GM23338 (cell line): ENCODE results near the gene TDO2.

Experiments used
- EZH2 ChIP-seq: fragments of 200-600 bp; sonication (generic); IDR thresholded peaks from one replicate; pipeline ENCODE4 v1.8.0; 2017; ENCODE audit warnings: antibody characterized with exemption, mild to moderate bottlenecking, low read depth; ENCODE audit not compliant: unreplicated experiment
- EZH2phosphoT487 ChIP-seq: fragments of 200-600 bp; sonication (generic); IDR thresholded peaks from one replicate; pipeline ENCODE4 v1.8.1; 2018; ENCODE audit warnings: antibody characterized with exemption; ENCODE audit not compliant: unreplicated experiment
- NANOG ChIP-seq: IDR thresholded peaks from 2 replicates; pipeline ENCODE4 v1.6.1; 2016; ENCODE audit warnings: antibody characterized with exemption, borderline replicate concordance
- POLR2AphosphoS5 ChIP-seq: IDR thresholded peaks from 2 replicates; pipeline ENCODE4 v1.6.1; 2016; ENCODE audit warnings: antibody characterized with exemption, low read depth
- STAT1 ChIP-seq: IDR thresholded peaks from one replicate; pipeline ENCODE4 v1.6.1; 2016; ENCODE audit warnings: antibody characterized with exemption; ENCODE audit not compliant: unreplicated experiment
- ZNF331 ChIP-seq: fragments of 250-450 bp; sonication (Bioruptor Pico); IDR thresholded peaks from 2 replicates; pipeline ENCODE4 v1.5.0; 2020; ENCODE audit warnings: low read depth, mild to moderate bottlenecking, moderate library complexity
- TF ChIP-seq, protein P1 (sequence below), 2 experiments: fragments of 200-600 bp in 1 of 2; sonication (generic) in 1 of 2; conservative IDR thresholded peaks; 2 replicates each; pipeline versions ENCODE4 v1.5.1 to v1.6.1; 2016 to 2017; ENCODE audit warnings: antibody characterized with exemption in 2 of 2, low read depth in 2 of 2, mild to moderate bottlenecking in 2 of 2, moderate library complexity in 1 of 2
- TF ChIP-seq, protein P2 (sequence below): IDR thresholded peaks from 2 replicates; pipeline ENCODE4 v1.6.1; 2016; ENCODE audit warnings: antibody characterized with exemption
- TF ChIP-seq, protein P3 (sequence below): IDR thresholded peaks from one replicate; pipeline ENCODE4 v1.6.1; 2018; ENCODE audit warnings: antibody characterized with exemption; ENCODE audit not compliant: unreplicated experiment

DNA sequence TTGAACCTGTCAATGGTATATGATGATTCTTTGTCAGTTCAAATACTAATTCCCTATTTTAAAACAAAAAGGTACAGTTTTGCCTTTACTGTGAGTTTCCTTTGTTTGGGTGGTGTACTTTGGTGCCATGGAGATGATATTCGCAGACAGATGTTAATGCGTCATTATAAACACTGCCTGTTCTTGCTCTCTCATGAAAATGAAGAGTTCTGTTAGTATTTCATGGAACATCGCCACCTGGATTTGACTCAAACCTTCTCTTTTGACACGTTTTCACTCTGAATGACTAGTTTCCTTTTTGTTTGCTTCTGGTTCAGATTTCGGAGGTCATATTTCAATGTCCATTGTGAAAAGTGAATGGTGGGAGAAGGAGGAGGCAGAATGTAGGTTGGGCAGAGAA lies 57.0 kb downstream of the TDO2 start:
- TF ChIP-seq, protein P1, sequence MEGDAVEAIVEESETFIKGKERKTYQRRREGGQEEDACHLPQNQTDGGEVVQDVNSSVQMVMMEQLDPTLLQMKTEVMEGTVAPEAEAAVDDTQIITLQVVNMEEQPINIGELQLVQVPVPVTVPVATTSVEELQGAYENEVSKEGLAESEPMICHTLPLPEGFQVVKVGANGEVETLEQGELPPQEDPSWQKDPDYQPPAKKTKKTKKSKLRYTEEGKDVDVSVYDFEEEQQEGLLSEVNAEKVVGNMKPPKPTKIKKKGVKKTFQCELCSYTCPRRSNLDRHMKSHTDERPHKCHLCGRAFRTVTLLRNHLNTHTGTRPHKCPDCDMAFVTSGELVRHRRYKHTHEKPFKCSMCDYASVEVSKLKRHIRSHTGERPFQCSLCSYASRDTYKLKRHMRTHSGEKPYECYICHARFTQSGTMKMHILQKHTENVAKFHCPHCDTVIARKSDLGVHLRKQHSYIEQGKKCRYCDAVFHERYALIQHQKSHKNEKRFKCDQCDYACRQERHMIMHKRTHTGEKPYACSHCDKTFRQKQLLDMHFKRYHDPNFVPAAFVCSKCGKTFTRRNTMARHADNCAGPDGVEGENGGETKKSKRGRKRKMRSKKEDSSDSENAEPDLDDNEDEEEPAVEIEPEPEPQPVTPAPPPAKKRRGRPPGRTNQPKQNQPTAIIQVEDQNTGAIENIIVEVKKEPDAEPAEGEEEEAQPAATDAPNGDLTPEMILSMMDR (conservative IDR thresholded peaks at IDR 0.05; ENCODE audit: low read depth in 2 of 2): no peak
- TF ChIP-seq EZH2phosphoT487 (no peak), EZH2 (no peak), ZNF331 (CRISPR knock-in tag) (no peak), STAT1 (no peak), POLR2AphosphoS5 (no peak), NANOG (no peak)
- TF ChIP-seq, protein P2, sequence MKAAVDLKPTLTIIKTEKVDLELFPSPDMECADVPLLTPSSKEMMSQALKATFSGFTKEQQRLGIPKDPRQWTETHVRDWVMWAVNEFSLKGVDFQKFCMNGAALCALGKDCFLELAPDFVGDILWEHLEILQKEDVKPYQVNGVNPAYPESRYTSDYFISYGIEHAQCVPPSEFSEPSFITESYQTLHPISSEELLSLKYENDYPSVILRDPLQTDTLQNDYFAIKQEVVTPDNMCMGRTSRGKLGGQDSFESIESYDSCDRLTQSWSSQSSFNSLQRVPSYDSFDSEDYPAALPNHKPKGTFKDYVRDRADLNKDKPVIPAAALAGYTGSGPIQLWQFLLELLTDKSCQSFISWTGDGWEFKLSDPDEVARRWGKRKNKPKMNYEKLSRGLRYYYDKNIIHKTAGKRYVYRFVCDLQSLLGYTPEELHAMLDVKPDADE: no peak
- TF ChIP-seq, protein P3, sequence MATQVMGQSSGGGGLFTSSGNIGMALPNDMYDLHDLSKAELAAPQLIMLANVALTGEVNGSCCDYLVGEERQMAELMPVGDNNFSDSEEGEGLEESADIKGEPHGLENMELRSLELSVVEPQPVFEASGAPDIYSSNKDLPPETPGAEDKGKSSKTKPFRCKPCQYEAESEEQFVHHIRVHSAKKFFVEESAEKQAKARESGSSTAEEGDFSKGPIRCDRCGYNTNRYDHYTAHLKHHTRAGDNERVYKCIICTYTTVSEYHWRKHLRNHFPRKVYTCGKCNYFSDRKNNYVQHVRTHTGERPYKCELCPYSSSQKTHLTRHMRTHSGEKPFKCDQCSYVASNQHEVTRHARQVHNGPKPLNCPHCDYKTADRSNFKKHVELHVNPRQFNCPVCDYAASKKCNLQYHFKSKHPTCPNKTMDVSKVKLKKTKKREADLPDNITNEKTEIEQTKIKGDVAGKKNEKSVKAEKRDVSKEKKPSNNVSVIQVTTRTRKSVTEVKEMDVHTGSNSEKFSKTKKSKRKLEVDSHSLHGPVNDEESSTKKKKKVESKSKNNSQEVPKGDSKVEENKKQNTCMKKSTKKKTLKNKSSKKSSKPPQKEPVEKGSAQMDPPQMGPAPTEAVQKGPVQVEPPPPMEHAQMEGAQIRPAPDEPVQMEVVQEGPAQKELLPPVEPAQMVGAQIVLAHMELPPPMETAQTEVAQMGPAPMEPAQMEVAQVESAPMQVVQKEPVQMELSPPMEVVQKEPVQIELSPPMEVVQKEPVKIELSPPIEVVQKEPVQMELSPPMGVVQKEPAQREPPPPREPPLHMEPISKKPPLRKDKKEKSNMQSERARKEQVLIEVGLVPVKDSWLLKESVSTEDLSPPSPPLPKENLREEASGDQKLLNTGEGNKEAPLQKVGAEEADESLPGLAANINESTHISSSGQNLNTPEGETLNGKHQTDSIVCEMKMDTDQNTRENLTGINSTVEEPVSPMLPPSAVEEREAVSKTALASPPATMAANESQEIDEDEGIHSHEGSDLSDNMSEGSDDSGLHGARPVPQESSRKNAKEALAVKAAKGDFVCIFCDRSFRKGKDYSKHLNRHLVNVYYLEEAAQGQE: no peak
